DMS114 treated with DMSO at 0.1 percent for 48 hours (cell line): ENCODE data around the gene MAZ.
A peak's percentile ranks its signal among the peaks of the same experiment; 100 is the strongest.

ENCODE experiments used
- DNase-seq: peaks from one replicate; lab custom pipeline; 2025; ENCODE audit not compliant: unreplicated experiment; lab: John Stamatoyannopoulos, UW

The MAZ gene

GRCh38 chr16:29809031-29809747 is 2.9 kb downstream of the MAZ start:
- DNase-seq: no peak

GRCh38 chr16:29809850-29810698 is 3.7 kb downstream of the MAZ start:
- DNase-seq: peak; percentile 61

GRCh38 chr16:29810699-29811169 is 4.4 kb downstream of the MAZ start:
- DNase-seq: no peak

GRCh38 chr16:29811170-29811895 is 5.0 kb downstream of the MAZ start:
- peak; percentile 92 for DNase-seq

GRCh38 chr16:29811896-29812665 is 5.8 kb downstream of the MAZ start, which contains the start of gene PRRT2:
Gene PRRT2 (plus strand): TSS chr16:29812193. CDS start chr16:29813055, 862 bp downstream.
- peak; percentile 64 for DNase-seq

- peak; percentile 16 for DNase-seq
Observed at GRCh38 chr16:29812754-29813643, 6.7 kb downstream of the MAZ start.

- no peak for DNase-seq
Observed at GRCh38 chr16:29813644-29814562, 7.6 kb downstream of the MAZ start.

- DNase-seq: no peak
Observed at GRCh38 chr16:29814592-29814991, 8.3 kb downstream of the MAZ start.

- DNase-seq: peak; percentile 30
Observed at GRCh38 chr16:29815032-29815721, 8.8 kb downstream of the MAZ start.

GRCh38 chr16:29815793-29816693 is 9.7 kb downstream of the MAZ start, which contains the start of gene PAGR1:
Gene PAGR1 (plus strand): TSS chr16:29816152. CDS start chr16:29816526, 374 bp downstream.
- peak; percentile 98 for DNase-seq

- DNase-seq: peak; percentile 21
Observed at GRCh38 chr16:29816694-29817441, 10.5 kb downstream of the MAZ start.

- DNase-seq: no peak
Observed at GRCh38 chr16:29818082-29818481, 11.8 kb downstream of the MAZ start.

- no peak for DNase-seq
Observed at GRCh38 chr16:29819506-29819905, 13.2 kb downstream of the MAZ start.

GRCh38 chr16:29820271-29820701 is 14.0 kb downstream of the MAZ start, which contains the start of gene MVP:
Gene MVP (plus strand): TSS chr16:29820462. CDS start chr16:29830550, 10,088 bp downstream.
- DNase-seq: no peak

- DNase-seq: no peak
Observed at GRCh38 chr16:29820730-29821642, 14.7 kb downstream of the MAZ start.
